Thoracic aorta (tissue), 2 donors: ENCODE results near the gene DCDC1. TPM values are rescaled to one million over a fixed set of nuclear protein-coding genes. Genes with fewer than 3 reads are reported as not detected.

ENCODE experiments used
- total RNA-seq, 2 donors: library from RNA; depleted of rRNA; stranded (reverse); fragments of >200 nt; gene quantifications; one replicate each; pipeline versions ENCODE4 v1.1.0 to v1.2.3, GENCODE V29; 2016

Gene DCDC1
- total RNA-seq, 2 donors from 2014 or later = not detected

Other genes with a start within 250 kb of the DCDC1 start
- 10 to 100 TPM; 18.7 to 20.7 TPM for gene DNAJC24, start 121 bp upstream of the DCDC1 start, total RNA-seq
- 10 to 100 TPM in 1 of 2 donors, 1 to 10 TPM in 1; 8.0 to 13.4 TPM for gene IMMP1L, start 139.9 kb upstream of the DCDC1 start, total RNA-seq
- gene ELP4, start 140.0 kb upstream of the DCDC1 start, total RNA-seq = 10 to 100 TPM; 16.9 TPM